Measurements from ENCODE around the gene NR2C2AP.
A peak's percentile ranks its signal among the peaks of the same experiment; 100 is the strongest.
"Not testable (repeated sequence)": the region's sequence is repeated elsewhere in the genome, so short reads cannot be mapped to it uniquely, and the experiment has no call there.

Gene NR2C2AP

DNA sequence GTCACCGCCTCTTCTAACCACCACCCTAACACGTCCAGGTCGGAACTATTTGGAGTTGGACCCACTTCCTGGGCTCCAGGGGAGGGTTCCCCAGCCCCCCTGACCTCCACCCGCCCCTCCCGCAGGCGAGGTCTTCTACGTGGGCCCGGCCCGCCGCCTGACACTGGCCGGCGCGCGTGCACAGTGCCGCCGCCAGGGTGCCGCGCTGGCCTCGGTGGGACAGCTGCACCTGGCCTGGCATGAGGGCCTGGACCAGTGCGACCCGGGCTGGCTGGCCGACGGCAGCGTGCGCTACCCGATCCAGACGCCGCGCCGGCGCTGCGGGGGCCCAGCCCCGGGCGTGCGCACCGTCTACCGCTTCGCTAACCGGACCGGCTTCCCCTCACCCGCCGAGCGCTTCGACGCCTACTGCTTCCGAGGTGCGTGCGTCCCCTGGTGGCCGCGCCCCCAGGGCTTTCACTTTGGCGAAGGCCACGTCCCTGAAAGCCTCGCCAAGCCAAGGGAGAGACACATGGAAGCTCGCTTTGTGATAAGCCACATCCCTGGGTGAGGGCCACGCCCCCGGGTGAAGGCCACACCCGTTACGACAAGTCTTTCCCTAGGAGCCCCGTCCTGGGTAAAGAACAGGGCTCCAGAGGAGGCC, 21.8 kb upstream of the NR2C2AP start:
- Histone ChIP-seq H3K4me1 (no peaks in the 10 kb centered on the region; the same call in 1 of the 2 replicates), H3K9me3 (no peaks in the 10 kb centered on the region), H3K4me3 (peak overlapping the region; percentile 7; the same call in 1 of the 2 replicates), H3K27me3 (ENCODE audit: low read depth) (peaks cover 12% of the 10 kb centered on the region), H3K36me3 (replicated peaks) (no peaks in the 10 kb centered on the region)
- in situ Hi-C loops (cut with MboI; ENCODE audit: low sequenced_read_pairs), result no loop called here
- DNase-seq (ENCODE audit: low spot score in 2 of 2), result peak; percentile 80 to 89

DNA sequence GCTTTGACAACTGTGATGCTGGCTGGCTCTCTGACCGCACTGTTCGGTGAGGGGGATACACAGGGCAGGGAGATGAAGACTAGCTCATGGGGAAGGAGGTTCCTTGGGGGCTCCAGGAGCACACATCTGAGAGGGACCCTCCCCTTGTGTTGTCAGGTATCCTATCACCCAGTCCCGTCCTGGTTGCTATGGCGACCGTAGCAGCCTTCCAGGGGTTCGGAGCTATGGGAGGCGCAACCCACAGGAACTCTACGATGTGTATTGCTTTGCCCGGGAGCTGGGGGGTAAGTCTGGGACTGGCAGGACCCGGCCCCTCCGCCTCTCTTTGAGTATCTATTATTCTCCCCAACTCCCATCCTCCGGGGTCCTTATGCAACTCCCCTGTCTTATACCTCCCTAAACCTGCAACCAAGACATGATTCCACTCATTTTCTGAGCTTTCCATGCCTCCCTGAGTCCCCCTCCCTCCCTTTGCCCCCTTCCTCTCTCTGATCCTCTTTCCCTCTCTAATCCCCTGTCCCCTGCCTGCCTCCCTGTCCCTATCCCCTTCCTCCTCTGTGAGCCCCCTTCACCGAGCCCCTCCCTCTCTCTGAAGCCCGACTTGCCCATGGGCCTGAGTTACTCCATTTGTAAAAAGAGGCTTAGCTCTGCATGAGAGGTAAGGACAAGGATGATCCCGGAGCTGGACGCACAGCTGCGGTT, 21.1 kb upstream of the NR2C2AP start:
- Histone ChIP-seq H3K4me3 (peak overlapping the region; percentile 7; the same call in 1 of the 2 replicates), H3K9me3 (no peaks in the 10 kb centered on the region), H3K27me3 (ENCODE audit: low read depth) (peaks cover 5% of the 10 kb centered on the region; the same call in 1 of the 2 replicates), H3K4me1 (no peaks in the 10 kb centered on the region; the same call in 1 of the 2 replicates), H3K36me3 (replicated peaks) (no peaks in the 10 kb centered on the region)
- no peak for DNase-seq (ENCODE audit: low spot score in 2 of 2)
- in situ Hi-C loops (cut with MboI; ENCODE audit: low sequenced_read_pairs), result no loop called here

DNA sequence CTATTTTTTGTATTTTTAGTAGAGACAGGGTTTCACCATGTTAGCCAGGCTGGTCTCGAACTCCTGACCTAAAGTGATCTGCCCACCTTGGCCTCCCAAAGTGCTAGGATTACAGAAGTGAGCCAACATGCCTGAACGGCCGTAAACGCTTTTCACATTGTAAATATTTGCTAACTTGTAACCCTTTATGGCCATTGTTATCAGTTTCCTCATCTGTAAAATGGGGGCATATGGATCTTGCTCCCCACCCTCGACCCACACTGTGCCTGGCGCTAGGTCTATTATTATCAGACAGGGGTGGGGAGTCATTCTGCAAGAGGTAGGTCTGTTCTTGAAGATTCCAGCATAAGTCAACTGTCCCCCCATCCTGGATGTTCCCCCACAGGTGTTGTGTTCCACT, 20.4 kb upstream of the NR2C2AP start:
- H3K4me1 ChIP-seq, result no peaks in the 10 kb centered on the region; the same call in 1 of the 2 replicates
- no peak for DNase-seq (ENCODE audit: low spot score in 2 of 2)
- H3K9me3 ChIP-seq, result no peaks in the 10 kb centered on the region
- no peak overlapping the region for H3K4me3 ChIP-seq
- no peaks in the 10 kb centered on the region for H3K36me3 ChIP-seq (replicated peaks)
- in situ Hi-C loops (cut with MboI; ENCODE audit: low sequenced_read_pairs), result no loop called here
- peaks cover 2% of the 10 kb centered on the region; the same call in 1 of the 2 replicates for H3K27me3 ChIP-seq (ENCODE audit: low read depth)

DNA sequence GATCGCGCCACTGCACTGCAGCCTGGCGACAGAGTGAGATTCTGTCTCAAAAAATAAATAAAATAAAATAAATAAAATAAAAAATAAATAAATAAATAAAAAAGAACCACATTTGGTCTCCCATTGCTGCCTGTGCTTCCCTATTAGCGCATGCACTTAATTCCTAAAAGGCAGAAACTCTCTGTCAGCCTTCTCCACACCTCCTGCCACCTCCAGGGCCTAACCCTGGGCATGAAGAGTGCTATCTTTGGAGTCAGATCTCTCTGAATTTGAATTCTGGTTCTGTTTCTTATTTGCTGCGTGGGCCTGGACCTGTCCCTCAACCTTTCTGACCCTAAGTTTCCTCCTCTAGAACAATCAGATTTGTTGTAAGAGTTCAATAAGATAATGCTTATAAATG, 19.8 kb upstream of the NR2C2AP start:
- Histone ChIP-seq H3K4me3 (no peak overlapping the region), H3K9me3 (no peaks in the 10 kb centered on the region), H3K4me1 (no peaks in the 10 kb centered on the region; the same call in 1 of the 2 replicates), H3K36me3 (replicated peaks) (no peaks in the 10 kb centered on the region), H3K27me3 (ENCODE audit: low read depth) (no peaks in the 10 kb centered on the region; the same call in 1 of the 2 replicates)
- in situ Hi-C loops (cut with MboI; ENCODE audit: low sequenced_read_pairs), result no loop called here
- DNase-seq (ENCODE audit: low spot score in 2 of 2), result no peak

DNA sequence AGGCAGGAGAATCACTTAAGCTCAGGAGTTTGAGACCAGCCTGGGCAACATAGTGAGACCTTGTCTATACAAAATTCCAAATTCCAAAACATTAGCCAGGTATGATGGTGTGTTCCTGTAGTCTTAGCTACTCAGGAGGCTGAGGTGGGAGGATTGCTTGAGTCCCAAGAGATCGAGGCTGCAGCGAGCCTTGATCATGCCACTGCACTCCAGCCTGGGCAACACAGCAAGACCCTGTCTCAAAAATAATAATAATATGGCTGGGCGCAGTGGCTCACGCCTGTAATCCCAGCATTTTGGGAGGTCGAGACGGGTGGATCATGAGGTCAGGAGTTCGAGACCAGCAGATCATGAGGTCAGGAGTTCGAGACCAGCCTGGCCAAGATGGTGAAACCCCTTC, 17.8 kb upstream of the NR2C2AP start:
- H3K36me3 ChIP-seq (replicated peaks); in situ Hi-C loops (cut with MboI; ENCODE audit: low sequenced_read_pairs); DNase-seq (ENCODE audit: low spot score in 2 of 2); H3K4me1 ChIP-seq; H3K4me3 ChIP-seq; H3K27me3 ChIP-seq (ENCODE audit: low read depth); H3K9me3 ChIP-seq: not testable (repeated sequence)

DNA sequence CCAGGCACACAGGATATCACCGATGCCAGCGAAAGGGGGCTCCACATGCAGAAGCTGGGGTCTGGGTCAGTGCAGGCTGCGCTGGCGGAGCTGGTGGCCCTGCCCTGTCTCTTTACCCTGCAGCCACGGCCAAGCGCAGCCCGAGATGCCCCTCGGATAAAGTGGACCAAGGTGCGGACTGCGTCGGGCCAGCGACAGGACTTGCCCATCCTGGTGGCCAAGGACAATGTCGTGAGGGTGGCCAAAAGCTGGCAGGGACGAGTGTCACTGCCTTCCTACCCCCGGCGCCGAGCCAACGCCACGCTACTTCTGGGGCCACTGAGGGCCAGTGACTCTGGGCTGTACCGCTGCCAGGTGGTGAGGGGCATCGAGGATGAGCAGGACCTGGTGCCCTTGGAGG, 15.7 kb upstream of the NR2C2AP start:
- Histone ChIP-seq H3K36me3 (replicated peaks) (no peaks in the 10 kb centered on the region), H3K4me1 (no peaks in the 10 kb centered on the region), H3K27me3 (ENCODE audit: low read depth) (peaks cover 5% of the 10 kb centered on the region; the same call in 1 of the 2 replicates), H3K4me3 (no peak overlapping the region), H3K9me3 (no peaks in the 10 kb centered on the region)
- DNase-seq (ENCODE audit: low spot score in 2 of 2), result no peak
- in situ Hi-C loops (cut with MboI; ENCODE audit: low sequenced_read_pairs), result no loop called here

DNA sequence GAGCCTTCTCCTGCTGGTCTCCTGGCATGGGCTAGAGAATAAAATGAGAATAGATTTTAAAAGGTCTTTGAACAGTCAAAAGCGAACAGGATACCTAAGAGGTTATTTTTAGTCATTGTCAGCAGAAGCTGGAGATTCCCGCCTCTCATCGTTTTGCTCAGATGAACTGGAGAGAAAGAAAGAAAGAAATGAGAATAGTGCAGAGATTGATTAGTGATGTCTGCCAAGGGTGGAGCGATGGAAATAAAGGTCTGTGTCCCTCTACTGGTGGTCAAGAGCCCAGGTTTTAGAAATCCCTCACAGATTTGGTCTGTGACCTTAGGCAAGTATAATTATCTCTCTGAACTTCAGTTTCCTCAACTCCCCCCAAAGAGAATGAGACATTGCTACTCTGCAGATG, 13.9 kb upstream of the NR2C2AP start:
- H3K4me3 ChIP-seq, result no peak overlapping the region
- no peak for DNase-seq (ENCODE audit: low spot score in 2 of 2)
- H3K27me3 ChIP-seq (ENCODE audit: low read depth), result peaks cover 18% of the 10 kb centered on the region

DNA sequence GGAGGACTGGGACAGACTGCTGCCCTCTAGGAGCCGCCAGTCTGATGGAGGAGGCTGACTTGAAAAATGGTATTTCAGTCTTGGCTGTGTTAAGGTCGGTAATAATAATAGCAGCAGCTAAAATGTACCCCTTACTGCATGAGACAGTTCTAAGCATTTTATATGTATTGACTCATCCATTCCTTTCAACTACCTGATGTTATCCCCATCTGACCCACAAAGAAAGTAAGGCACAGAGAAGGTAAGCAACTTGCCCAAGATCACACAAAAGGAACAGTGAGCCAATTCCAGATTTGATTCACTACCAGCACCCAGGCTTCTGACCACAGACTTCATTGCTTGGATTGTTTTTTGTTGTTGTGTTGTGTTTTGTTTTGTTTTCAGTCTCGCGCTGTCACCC, 12.6 kb upstream of the NR2C2AP start:
- Histone ChIP-seq H3K4me1 (no peaks in the 10 kb centered on the region), H3K27me3 (ENCODE audit: low read depth) (peaks cover 25% of the 10 kb centered on the region), H3K9me3 (no peaks in the 10 kb centered on the region), H3K36me3 (replicated peaks) (no peaks in the 10 kb centered on the region), H3K4me3 (no peak overlapping the region)
- no peak for DNase-seq (ENCODE audit: low spot score in 2 of 2)
- in situ Hi-C loops (cut with MboI; ENCODE audit: low sequenced_read_pairs), result no loop called here

More for the DNA sequence above, 13.9 kb upstream of the NR2C2AP start:
- in situ Hi-C loops (cut with MboI; ENCODE audit: low sequenced_read_pairs), result no loop called here
- H3K9me3 ChIP-seq, result no peaks in the 10 kb centered on the region
- no peaks in the 10 kb centered on the region for H3K4me1 ChIP-seq
- no peaks in the 10 kb centered on the region for H3K36me3 ChIP-seq (replicated peaks)

DNA sequence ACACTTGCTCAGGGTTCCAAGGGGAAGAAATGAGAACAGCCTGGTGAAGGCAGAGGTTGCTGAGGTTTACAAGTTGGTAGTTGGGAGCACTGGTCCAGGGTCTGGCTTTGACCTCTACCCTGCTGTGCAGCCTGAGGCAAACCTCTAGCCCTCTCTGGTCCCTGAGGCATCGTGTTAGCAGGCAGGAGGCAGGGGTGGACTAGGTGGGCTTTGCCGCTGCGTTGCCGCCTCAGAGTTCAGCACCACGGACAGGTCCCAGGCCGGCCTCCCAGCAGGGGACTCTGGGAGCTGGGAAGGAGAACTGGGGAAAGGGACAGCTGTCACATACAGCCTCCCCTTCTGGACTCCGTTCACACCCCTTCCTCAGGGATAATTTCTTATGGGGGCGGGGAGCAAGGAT, 11.7 kb upstream of the NR2C2AP start:
- Histone ChIP-seq H3K4me1 (no peaks in the 10 kb centered on the region), H3K4me3 (no peak overlapping the region), H3K36me3 (replicated peaks) (no peaks in the 10 kb centered on the region), H3K9me3 (no peaks in the 10 kb centered on the region), H3K27me3 (ENCODE audit: low read depth) (peaks cover 25% of the 10 kb centered on the region)
- in situ Hi-C loops (cut with MboI; ENCODE audit: low sequenced_read_pairs), result no loop called here
- DNase-seq (ENCODE audit: low spot score in 2 of 2), result peak; percentile 45 to 87

DNA sequence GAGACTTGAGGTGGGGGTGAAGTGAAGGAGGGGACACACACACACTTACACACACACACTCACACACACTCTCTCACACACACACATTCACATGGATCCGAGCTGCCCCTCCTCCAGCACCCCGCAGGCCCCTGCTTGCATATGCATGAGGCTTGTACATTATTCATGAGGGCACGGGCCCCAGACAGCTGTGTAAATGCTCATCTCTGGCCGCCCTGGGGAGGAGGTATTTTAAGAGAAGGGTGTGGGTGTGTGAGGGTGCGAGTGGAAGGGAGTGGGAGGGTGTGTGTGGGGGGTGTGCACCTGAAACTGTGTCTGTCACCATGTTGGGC, 10.9 kb upstream of the NR2C2AP start:
- Histone ChIP-seq H3K4me1 (no peaks in the 10 kb centered on the region), H3K4me3 (no peak overlapping the region), H3K27me3 (ENCODE audit: low read depth) (peaks cover 25% of the 10 kb centered on the region), H3K36me3 (replicated peaks) (no peaks in the 10 kb centered on the region), H3K9me3 (no peaks in the 10 kb centered on the region)
- in situ Hi-C loops (cut with MboI; ENCODE audit: low sequenced_read_pairs), result no loop called here
- DNase-seq (ENCODE audit: low spot score in 2 of 2), result no peak

DNA sequence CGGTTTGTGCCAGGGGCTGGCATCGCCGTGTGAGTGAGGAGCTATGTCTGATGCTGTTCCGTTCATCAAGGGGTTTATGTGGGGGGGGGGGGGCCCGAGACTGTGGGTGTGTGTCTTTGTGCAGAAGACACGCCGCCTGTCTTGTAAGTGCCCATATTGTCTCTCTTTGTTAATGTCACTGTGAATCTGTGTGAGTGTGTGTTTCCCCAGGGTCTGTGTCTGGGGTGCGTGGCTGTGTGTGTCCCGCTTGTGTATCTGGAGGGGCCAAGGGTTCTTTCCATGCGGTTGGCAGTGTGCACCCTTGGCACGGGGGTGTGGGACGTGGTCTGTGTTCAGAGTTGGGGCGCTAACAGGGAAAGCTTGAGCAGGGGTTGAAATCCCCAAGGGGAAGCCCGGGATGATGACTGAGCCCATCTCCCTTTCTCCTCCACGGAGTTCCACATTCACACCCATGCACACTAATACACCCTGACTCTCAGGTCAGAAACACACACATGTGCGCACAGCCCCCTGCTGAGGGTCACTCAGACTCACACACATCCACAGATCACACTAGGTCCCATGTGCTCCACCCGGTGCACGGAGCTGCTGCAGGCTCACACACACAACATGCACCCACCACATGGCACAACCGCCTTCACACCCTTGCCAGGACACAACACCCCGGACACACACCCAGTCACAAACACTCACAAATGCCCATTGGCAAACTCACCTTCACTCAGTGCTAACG, 10.4 kb upstream of the NR2C2AP start:
- in situ Hi-C loops (cut with MboI; ENCODE audit: low sequenced_read_pairs), result no loop called here
- Histone ChIP-seq H3K4me3 (no peak overlapping the region), H3K9me3 (no peaks in the 10 kb centered on the region), H3K4me1 (no peaks in the 10 kb centered on the region), H3K27me3 (ENCODE audit: low read depth) (peaks cover 25% of the 10 kb centered on the region), H3K36me3 (replicated peaks) (no peaks in the 10 kb centered on the region)
- DNase-seq (ENCODE audit: low spot score in 2 of 2), result no peak

DNA sequence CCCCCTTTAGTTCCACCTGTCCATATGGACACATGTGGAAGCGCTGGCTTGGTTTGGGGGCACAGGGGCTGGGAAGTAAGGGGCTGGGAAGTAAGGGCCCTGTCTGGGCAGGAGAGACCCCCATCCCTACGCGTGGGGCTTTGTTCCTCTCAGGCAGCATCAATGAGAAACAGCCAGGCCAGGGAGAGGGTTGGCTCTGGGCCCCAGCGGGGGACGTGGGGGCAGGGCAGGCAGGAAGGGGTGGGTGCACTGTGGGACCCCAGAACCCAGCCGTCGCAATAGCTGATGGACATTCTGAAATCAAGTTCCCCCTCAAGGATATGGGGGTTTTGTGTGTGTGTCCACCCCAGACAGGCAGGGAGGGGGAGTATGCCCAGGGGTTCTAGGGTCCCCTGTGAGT, 9.7 kb upstream of the NR2C2AP start:
- Histone ChIP-seq H3K4me1 (no peaks in the 10 kb centered on the region), H3K36me3 (replicated peaks) (no peaks in the 10 kb centered on the region), H3K27me3 (ENCODE audit: low read depth) (peaks cover 25% of the 10 kb centered on the region), H3K4me3 (no peak overlapping the region), H3K9me3 (no peaks in the 10 kb centered on the region)
- in situ Hi-C loops (cut with MboI; ENCODE audit: low sequenced_read_pairs), result no loop called here
- no peak for DNase-seq (ENCODE audit: low spot score in 2 of 2)

DNA sequence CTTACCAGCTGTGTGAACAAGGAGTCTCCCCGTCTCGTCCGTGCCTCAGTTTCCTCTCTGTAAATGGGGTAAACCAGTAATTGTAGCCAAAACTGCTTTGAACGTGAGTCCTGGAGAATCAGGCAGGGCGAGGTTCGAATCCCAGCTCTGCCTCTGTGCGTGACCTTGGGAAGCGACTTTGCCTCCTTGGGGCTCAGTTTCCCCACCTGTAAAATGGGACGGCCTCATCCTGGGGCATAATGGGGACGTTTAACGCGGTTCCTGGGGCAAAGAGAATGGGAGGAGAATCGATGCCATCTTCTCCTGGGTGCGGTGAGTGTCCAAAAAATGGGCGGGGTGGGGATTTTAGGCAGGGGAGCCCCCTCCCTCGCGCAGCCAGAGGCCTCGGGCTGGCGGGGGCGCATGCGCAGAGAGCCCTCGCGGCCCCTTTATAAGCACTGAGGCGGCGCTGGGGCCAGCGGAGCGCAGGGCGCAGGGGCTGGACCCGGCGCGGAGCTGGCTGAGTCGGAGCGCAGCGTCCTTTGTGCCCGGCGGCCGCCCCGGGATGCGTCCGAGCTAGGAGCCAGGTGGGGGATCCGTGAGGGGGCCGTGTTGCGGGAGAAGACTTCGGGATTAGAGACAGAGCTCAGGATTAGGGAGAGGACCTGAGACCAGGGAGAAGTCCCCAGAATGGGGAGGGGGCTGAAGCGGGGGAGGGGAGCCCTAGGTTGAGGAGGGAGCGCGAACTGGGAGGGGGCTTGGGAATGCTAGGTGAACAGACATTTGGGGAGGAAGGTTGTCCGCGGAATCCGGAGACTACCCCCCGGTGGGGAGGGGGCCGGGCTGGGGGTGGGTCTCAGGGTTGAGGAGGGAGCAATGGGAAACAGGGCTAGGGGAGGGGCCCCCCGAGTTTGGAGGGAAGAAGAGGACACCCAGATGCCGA, 8.5 kb upstream of the NR2C2AP start, which contains the start of gene NCAN:
Gene NCAN, plus strand, starts transcription at position 460 of the 922 bp plus-strand sequence. CDS start 4,996 bp downstream, outside the sequence.
- Histone ChIP-seq H3K36me3 (replicated peaks) (no peaks in the 10 kb centered on the region), H3K9me3 (no peaks in the 10 kb centered on the region), H3K27me3 (ENCODE audit: low read depth) (peaks cover 25% of the 10 kb centered on the region), H3K4me1 (no peaks in the 10 kb centered on the region), H3K4me3 (no peak within 1 kb of the TSS)
- DNase-seq (ENCODE audit: low spot score in 2 of 2), result no peak
- in situ Hi-C loops (cut with MboI; ENCODE audit: low sequenced_read_pairs), result no loop called here
